ENCODE data around the gene EML4. TPM values are rescaled to one million over a fixed set of nuclear protein-coding genes. Genes with fewer than 3 reads are reported as not detected.
A peak's percentile ranks its signal among the peaks of the same experiment; 100 is the strongest.

EML4 gene
- total RNA-seq, 1 donor from 2014 or later = 117 TPM

- Mint-ChIP-seq H3K36me3 (peaks cover 4% of the 10 kb centered on the region), H3K27me3 (no peaks in the 10 kb centered on the region), H3K9me3 (no peaks in the 10 kb centered on the region), H3K4me1 (ENCODE audit: unreplicated experiment) (peaks cover 33% of the 10 kb centered on the region), H3K27ac (no peak overlapping the region), H3K4me3 (no peak overlapping the region)
- no peak for DNase-seq (ENCODE audit: extremely low spot score, unreplicated experiment)
- TF ChIP-seq, protein P1, sequence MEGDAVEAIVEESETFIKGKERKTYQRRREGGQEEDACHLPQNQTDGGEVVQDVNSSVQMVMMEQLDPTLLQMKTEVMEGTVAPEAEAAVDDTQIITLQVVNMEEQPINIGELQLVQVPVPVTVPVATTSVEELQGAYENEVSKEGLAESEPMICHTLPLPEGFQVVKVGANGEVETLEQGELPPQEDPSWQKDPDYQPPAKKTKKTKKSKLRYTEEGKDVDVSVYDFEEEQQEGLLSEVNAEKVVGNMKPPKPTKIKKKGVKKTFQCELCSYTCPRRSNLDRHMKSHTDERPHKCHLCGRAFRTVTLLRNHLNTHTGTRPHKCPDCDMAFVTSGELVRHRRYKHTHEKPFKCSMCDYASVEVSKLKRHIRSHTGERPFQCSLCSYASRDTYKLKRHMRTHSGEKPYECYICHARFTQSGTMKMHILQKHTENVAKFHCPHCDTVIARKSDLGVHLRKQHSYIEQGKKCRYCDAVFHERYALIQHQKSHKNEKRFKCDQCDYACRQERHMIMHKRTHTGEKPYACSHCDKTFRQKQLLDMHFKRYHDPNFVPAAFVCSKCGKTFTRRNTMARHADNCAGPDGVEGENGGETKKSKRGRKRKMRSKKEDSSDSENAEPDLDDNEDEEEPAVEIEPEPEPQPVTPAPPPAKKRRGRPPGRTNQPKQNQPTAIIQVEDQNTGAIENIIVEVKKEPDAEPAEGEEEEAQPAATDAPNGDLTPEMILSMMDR (conservative IDR thresholded peaks at IDR 0.05) = no peak
Measured at GRCh38 chr2:42232024-42232423, 62.9 kb downstream of the EML4 start.

GRCh38 chr2:42233976-42234441, 64.9 kb downstream of the EML4 start:
- DNase-seq (ENCODE audit: extremely low spot score, unreplicated experiment) = no peak
- Mint-ChIP-seq H3K4me1 (ENCODE audit: unreplicated experiment) (peaks cover 33% of the 10 kb centered on the region), H3K4me3 (no peak overlapping the region), H3K27ac (peak overlapping the region; percentile 6), H3K36me3 (peaks cover 4% of the 10 kb centered on the region), H3K9me3 (no peaks in the 10 kb centered on the region), H3K27me3 (no peaks in the 10 kb centered on the region)
- TF ChIP-seq, protein P1 (conservative IDR thresholded peaks at IDR 0.05) = no peak

DNA sequence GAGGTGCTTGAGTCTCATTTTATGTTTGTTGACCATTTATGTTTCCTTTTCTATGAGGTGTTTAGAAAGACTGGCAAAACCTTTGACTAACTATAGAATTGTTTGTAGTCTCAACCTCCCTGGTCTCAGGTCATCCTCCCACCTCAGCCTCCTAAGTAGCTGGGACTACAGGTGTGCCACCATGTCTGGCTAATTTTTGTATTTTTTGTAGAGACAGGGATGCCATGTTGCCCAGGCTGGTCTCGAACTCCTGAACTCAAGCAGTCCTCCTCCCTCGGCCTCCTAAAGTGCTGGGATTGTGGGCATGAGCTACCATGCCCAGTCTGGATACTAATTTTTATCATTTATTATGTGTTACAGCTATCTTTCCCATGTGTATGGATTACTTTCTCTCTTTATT, 67.8 kb downstream of the EML4 start:
- H3K27me3 Mint-ChIP-seq = no peaks in the 10 kb centered on the region
- TF ChIP-seq, protein P1 (conservative IDR thresholded peaks at IDR 0.05) = no peak
- no peak overlapping the region for H3K27ac Mint-ChIP-seq
- no peaks in the 10 kb centered on the region for H3K36me3 Mint-ChIP-seq
- no peaks in the 10 kb centered on the region for H3K9me3 Mint-ChIP-seq
- peaks cover 38% of the 10 kb centered on the region for H3K4me1 Mint-ChIP-seq (ENCODE audit: unreplicated experiment)
- no peak overlapping the region for H3K4me3 Mint-ChIP-seq
- DNase-seq (ENCODE audit: extremely low spot score, unreplicated experiment) = no peak

- Mint-ChIP-seq H3K9me3 (no peaks in the 10 kb centered on the region), H3K36me3 (no peaks in the 10 kb centered on the region), H3K27me3 (no peaks in the 10 kb centered on the region), H3K4me3 (no peak overlapping the region), H3K4me1 (ENCODE audit: unreplicated experiment) (peaks cover 34% of the 10 kb centered on the region), H3K27ac (no peak overlapping the region)
- TF ChIP-seq, protein P1 (conservative IDR thresholded peaks at IDR 0.05) = peak; percentile 56
- no peak for DNase-seq (ENCODE audit: extremely low spot score, unreplicated experiment)
Measured at GRCh38 chr2:42238644-42239288, 69.6 kb downstream of the EML4 start.

DNA sequence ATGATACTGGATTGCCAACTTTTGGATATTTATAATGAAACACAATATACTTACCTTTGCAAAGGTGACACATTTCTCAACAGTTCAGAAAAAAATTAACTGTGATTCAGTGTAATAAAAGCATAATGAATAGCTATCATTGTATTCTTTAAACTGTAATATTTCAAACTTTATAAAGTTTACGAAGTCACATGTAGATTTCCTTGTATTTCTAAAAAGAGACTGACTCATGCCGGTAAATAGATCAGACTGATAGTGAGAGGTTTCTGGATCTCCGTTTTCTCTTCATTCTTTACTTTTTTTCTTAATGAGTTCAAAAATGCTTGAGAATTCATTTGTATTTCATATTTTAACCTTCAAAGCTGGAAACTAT, 70.1 kb downstream of the EML4 start:
- Mint-ChIP-seq H3K9me3 (no peaks in the 10 kb centered on the region), H3K36me3 (no peaks in the 10 kb centered on the region), H3K4me3 (no peak overlapping the region), H3K27me3 (no peaks in the 10 kb centered on the region), H3K27ac (no peak overlapping the region), H3K4me1 (ENCODE audit: unreplicated experiment) (peaks cover 30% of the 10 kb centered on the region)
- no peak for DNase-seq (ENCODE audit: extremely low spot score, unreplicated experiment)
- TF ChIP-seq, protein P1 (conservative IDR thresholded peaks at IDR 0.05) = no peak

All from type B pancreatic cell (in vitro differentiated cells).